GM19372 (cell line): Measurements from ENCODE around the gene TACC3.
A peak's percentile ranks its signal among the peaks of the same experiment; 100 is the strongest.
"Not testable (repeated sequence)": the region's sequence is repeated elsewhere in the genome, so short reads cannot be mapped to it uniquely, and the experiment has no call there.

Source experiments
- ATAC-seq: cut with Tn5 transposase; IDR thresholded peaks from one replicate; pipeline ENCODE4 v1.9.1; 2021; ENCODE audit warnings: mild to moderate bottlenecking, low read depth, moderate library complexity; ENCODE audit not compliant: unreplicated experiment

The TACC3 gene

DNA sequence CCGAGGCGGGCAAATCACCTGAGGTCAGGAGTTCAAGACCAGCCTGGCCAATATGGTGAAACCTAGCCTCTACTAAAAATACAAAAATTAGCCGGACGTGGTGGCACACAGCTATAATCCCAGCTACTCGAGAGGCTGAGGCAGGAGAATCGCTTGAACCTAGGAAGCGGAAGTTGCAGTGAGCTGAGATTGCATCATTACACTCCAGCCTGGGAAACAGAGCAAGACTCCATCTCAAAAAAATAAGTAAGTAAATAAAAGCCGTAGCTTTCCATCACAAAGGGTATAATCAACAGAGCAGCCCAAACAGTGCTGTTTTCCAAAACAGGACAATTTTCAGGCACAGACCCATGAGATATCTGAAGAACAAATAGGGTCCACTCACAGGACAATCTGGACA, 19.6 kb upstream of the TACC3 start:
- not testable (repeated sequence) for ATAC-seq

DNA sequence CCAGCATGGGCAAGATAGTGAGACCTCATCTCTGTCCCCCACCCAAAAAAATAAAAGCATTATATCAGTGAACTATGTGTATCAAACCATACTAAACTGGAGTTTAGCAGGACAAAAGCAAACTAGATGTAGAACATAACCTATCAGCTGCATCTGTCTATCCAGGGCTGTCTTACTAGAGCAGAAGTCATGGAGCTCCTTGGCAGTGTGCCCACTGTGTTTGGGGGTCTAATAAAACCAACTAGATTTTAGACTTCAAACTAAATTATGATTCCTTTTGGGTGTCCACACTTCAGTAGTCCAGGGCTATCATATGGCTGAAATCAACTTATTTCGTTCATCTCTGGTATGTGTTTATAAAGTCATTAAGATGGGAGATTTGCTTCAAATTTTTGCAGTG, 17.5 kb upstream of the TACC3 start:
- no peak for ATAC-seq

DNA sequence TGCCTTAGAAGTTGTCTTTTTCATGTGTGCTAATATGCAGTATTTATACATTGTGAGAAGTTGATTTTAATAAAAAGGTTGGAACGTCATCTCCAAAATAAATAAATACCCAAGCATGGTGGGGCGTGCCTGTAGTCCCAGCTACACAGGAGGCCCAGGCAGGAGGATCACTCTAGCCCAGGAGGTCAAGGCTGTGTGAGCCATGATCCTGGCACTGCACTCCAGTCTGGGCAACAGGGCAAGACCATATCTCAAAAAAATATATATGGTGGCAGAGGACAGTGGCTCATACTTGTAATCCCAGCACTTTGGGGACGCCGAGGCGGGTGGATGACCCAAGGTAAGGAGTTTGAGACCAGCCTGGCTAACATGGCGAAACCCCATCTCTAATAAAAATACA, 15.6 kb upstream of the TACC3 start:
- no peak for ATAC-seq

DNA sequence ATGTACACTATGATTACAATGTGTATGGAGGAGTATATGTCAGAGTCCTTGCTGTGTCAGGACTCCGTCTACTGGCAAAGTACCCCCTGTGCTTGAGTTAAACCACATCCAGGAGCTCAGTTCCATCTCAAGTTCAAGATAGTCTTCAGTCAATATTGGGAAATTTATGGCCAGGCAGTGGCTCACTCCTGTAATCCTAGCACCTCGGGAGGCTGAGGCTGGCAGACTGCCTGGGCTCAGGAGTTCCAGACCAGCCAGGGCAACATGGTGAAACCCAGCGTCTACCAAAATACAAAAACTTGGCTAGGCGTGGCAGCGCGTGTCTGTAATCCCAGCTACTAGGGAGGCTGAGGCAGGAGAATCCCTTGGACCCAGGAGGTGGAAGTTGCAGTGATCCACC, 15.0 kb upstream of the TACC3 start:
- no peak for ATAC-seq

DNA sequence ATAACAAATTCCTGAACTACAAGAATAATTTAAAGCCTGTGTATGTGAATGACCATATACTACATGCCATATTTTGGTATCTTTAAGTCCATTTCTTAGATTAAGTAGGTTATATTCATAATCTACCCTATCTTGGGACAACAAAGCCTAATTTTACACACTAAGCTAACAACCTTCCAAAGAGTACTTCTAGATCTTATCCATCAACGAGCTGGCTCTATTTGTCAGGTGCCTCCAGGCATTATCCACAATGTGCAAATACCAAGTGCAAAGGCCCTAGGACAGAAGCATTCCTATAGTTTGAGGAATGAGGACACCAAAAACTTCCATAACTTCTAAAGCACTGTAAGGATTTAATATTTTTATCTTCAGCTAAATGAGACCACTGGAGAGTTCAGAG, 12.7 kb upstream of the TACC3 start:
- ATAC-seq: no peak

DNA sequence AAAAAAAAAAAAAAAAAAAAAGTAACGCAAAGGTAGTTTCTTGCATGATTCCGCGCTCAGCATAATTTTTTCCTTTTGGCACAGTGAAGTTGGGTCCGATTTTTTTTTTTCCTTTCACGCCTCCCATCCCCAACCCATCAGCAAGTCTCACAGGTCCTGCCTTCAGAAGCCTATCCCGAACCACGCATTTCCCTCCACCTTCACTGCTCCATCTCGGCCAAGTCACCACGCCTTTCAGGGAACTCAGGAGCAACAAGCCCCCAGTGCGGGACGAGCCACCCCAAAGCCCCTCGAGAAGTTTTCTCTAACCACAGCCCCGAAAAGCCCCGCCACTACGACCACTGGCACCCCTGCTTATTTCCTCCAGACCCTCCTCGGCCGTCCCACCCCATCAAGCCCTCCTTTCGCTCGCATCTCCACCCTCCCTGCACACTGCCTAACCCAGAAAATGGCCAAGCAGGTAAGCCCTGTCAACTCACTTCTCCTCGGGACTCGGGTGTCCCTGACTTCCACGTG, 10.2 kb upstream of the TACC3 start:
- ATAC-seq: no peak

DNA sequence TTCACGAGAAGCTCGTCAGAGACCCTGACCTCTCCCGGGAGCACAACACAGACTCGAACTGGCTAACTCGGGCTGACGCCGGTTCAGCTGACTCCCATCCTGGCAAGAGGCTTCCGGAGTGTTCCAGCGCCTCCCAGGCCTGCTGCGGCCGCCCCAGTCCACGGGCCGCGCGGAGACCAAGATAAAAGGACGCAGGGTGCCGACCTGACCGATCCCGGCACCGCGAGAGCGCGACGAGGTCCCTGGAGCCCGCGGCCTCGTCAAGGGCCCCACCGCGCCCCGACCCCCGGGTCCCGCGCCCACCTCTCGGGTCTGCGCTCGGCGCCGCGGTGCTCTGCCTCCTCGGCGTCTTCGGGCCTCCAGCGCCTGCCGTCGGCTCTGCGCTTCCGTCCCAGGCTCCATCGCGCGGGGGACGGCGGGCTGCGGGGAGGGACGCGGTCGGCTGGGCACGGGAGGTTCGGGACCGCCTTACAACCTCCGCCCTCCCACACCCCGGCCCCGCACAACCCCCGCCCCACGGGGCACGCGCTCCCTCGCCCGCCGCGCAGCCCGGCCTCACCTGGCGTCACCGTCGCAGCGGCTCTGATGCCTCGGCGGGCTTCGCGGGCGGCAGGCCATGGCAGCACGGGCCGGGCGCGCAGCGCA, 9.6 kb upstream of the TACC3 start:
- ATAC-seq: peak; percentile 3

DNA sequence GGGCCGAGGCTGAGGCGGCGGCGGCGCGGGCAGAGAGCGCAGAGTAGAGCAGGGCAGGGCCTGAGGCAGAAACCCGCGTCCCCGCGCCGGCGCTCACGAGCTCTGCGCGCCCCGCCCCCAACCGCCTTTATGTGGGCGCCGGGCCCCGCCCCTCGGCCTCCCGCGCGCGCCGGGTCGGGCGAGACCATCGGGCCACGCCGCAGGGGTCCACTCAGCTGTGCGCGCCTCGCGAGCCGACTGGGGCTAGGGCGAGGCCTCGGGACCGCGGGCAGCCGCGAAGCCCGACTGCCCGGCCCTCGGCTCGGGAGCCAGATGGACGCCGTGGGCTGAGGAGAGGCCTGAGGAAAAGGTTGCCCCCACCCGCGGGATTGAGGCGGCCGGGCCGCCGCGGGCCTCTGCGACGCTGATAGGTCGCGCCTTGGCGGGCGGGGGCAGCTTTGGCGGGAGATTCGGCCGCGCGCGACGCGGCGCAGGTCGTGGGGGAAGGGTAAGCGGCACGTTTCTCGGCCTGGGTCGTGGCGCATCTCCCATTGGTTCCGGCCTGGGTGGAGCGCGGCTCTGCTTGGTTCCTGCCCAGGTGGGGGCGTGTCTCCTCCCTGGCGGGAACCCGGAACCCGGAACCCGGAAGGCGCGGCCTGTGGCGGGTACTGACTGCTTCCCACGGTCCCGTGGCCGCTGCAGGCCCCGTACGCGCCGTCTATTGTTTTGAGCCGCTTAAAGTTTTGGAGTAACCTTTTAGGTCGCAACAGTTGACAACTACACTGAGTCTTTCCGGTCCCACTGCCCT, 8.9 kb upstream of the TACC3 start, which contains the start of gene SLBP:
TSS of gene SLBP (minus strand) at position 104 of the 787 bp plus-strand sequence. CDS start 131 bp downstream, outside the sequence.
- peak; percentile 75 for ATAC-seq

DNA sequence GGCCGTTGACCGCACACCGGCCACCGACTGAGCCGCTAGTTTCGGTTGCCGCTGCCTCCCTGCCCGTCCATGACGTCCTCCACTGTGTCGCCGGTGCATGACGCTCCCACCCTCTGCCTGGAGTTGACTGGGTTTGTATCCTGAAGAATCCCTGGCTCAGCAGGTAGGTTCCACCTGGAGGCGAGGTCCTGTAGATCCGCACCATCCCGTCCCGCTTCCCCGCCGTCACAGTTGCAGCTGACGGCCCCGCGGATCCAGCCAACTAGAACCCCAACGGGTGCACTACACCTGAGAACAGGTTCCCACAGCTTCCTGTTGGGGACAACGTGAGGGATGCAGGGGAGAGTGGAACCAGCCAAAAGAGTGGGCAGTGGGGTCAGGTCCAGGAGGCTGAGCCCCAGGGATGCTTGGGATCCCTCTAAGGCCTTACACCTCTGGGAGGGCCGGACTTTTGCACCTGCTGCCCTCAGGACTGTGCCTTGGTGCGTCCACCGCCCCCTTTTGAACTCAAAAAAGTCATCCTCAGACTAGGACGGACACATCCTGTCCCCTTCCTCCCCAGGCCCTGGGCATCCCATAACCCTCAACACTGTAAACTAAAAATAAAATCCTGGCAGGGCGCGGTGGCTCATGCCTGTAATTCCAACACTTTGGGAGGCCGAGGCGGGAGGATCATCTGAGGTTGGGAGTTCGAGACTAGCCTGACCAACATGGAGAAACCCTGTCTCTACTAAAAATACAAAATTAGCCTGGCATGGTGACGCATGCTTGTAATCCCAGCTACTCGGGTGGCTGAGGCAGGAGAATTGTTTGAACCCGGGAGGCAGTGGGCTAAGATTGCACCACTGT, 8.1 kb upstream of the TACC3 start:
- no peak for ATAC-seq

DNA sequence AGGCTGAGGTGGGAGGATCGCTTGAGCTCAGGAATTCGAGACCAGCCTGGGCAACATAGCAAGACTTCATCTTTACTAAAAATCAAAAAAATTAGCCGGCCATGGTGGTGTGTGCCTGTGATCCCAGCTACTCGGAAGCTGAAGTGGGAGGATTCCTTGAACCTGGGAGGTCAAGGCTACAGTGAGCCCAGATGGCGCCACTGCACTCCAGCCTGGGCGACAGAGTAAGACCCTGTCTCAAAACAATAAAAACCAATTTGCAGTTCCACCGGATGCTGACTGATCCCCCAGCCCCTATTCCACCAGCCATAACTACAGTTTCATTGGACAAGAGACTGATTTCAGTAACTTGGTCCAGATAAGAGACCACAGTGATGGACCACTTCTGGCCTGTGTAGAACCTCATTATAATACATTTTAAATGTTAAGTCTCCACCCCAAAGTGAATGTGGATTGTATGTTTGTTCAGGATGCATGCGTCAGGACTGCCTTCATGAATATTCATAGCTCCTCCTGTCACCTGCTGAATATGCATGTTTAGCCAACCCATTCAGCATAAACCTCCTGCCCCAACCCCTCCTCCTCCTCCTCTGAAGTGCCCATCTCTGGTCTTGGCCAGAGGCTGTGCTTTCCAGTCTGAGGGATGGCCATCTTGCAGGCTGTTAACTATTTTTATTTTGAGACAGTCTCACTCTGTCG, 6.9 kb upstream of the TACC3 start:
- no peak for ATAC-seq

DNA sequence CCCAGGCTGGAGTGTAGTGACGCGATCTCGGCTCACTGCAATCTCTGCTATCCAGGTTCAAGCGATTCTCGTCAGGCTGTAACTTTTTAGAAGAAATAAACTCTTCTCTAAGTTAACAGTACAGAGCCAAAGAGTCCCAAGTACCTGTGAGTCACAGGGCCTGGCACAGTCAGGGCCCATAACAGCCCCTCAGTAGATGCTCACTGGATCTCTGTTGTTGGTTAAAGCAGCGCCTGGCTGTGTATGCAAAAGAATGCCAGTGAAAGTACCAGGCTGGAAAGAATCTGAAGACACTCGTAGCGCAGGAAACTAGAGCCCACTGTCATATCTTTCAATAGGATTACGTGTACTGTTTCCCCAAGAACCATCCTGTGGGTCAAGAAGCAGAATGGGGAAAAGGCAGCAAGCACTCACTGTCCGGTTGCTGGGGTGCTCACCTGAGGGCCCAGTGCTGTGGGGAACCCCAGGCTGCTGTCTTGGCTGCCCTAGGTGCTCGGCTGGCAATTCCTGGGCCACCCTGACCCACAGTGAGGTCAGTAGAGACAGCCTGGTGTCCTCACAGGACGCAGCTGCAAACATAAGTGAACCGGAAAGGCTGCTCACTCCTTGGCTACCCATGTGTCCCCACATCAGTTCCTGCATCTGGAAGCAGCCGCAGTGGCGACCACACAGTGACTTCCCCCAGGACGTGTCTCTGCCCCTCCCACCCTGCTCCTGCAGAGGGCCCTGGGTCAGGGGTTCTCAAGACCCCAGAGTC, 6.1 kb upstream of the TACC3 start:
- ATAC-seq: no peak

DNA sequence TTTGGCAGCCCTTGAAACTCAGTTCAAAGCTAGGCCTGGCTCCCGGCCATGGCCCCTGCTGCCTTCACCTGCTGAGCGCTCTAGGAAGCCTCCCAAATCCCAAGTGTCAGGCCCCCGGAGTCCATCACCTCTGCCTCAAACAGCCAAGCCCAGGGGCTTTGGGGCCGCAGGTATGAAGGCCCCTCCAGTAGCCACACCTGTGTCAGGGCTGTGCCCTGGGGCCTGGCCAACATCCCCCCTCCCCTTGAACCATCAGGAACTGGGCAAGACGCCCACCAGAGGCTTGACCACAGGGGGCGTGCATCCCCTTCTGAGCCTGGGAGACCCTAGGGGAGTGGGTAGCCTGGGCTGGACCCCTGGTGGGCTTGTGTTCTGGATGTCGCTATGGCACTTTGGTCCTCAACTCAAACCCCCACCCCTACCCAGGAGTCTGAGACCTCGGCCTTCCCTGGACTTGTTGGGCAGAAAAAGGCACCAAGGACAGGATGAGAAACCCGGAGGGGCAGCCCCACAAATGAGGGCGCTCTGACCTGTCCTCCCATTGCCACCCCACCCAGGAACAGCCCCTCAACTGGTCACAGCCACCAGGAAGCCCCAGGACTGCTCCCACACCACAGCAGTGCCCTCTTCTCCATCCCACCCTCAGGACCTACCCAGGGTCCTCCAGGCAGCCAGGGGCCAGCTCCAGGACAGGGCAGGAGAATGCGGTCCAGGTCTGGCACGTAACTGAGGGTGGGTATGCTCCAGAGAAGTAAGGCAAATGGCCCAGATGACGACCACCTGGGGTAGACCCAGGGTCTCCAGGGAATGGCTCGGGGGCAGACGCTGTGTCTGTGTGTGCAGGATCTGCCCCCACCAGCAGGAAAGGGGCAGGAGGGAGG, 5.0 kb upstream of the TACC3 start:
- ATAC-seq: no peak

DNA sequence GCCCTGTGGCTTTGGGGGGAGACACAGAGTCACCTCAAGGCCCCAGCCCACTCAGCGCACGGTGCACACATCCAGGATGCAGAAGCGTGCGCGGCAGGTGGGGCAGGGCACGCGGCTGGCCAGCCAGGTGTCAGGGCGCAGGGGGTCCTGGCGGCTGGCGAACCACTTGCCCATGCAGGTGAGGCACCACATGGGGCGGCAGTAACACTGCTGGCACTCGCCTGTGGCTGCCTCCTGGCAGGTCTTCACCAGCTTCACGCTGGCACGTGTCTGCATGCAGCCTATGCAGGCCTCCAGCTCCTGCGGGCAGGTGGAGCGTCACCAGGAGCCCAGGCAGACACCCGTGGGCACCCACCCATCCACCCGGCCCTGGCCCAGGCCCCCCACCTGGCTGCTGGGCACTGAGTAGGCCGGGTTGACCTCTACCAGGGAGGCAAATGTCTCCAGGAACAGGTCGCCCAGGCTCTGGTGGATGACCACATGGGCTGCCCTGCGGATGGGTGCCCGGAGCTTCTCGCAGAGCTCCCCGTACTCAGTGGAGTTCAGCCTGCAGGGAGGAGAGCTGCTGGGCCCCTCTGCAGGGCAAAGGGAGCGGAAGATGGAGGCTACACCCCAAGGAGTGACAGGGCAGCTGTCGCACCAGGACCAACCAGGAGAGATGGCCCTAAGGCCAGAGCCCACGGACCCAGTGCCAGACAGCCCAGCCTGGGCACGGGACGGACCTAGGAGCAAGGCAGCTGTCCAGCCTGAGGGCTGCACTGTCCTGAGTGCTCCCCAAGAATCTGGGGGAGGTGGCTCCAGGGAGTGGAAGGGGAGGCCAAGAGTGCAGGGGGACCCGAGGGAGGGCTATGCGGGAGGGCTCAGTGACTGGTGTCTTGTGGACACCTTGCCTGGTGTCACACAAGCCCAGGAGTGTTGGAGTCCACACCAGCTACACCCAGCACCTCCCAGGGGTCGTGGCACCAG, 3.9 kb upstream of the TACC3 start:
- ATAC-seq: no peak

DNA sequence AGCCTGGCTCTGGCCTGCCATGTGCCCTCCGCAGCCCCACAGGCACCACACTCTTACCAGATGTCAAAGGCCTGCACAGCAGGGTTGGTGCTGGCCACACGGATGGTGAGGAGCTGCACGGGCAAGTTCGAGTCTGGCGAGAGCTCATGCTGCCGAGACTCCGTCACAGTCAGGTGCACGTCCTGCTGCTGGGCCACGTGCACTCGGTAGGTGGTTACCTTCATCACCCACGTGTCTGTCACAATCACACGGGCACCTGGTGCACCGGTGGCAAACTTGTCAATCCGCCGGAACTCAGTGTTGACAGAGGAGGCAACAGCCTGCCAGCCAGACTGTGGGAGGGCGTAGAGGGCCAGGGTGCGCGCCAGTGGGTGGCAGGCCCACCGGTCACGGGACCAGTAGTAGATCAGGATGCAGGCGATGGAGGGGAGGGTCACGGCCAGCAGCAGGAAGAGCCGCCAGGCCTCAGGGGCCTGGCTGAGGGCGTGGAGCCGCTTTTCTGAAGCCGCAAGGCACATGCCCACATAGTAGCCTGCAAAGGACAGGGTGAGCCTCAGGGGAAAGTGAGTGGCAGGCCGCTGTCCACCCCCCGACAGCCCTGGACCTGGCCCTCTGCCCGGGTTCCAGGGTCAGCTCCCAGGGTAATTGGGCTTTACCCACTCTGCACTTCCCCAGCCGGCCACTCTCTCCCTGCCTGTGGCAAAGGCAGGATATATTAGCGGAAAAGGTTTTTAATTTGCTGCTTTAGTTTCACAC, 3.0 kb upstream of the TACC3 start:
- ATAC-seq: no peak

DNA sequence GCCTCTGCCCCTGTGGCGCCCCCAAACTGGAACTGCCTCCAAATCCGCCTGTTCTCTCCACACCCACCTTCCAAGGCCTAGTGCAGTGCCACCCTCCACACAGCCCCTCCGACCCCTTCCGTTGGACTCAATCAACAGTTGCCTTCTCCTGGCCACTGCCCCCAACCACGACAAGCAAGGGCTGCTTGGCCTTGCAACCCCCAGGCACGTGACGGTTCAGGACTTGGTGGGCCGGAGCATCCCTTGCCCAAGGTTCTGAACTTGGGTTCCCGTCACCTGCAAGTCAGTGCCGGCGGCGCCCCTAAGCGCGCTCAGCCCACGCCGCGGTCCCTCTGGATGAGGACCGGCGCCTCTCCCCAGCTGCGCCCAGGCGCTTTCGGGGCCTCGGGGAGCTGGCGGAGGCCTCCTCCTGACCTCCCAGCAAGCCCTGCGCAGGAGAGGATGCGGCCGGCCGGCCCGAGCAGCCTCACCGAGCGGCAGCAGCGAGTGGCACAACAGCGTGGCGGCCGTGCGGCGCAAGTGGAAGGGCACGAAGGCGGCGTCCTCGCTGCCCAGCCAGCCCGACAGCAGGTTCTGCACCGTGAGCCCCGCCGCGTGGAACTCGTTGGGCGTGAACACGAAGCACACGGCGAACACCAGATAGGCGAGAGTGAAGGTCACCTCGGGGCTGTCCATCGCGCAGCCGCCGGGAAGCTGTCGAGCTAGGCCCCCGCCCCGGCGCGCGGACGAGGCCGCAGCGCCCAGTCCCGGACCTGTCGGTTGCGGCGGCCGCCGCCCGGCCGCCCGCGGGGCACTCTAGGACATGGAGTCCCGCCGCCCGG, 948 bp upstream of the TACC3 start:
- peak; percentile 12 for ATAC-seq
